K562 (cell line): Measurements from ENCODE around the gene FAM219A.

ENCODE experiments used
- RAD51 ChIP-seq: fragments of 450-650 bp; IDR thresholded peaks from 2 replicates; pipeline ENCODE4 v1.7.1; 2016; ENCODE audit warnings: low read depth, mild to moderate bottlenecking, borderline replicate concordance
- TAF1 ChIP-seq: IDR thresholded peaks from 2 replicates; pipeline ENCODE4 v1.6.1; 2011; ENCODE audit warnings: mild to moderate bottlenecking, low read length, moderate library complexity; ENCODE audit not compliant: insufficient read depth, control insufficient read depth, severe bottlenecking; ENCODE audit errors: extremely low read depth

- TF ChIP-seq RAD51 (no peak), TAF1 (no peak)
These were observed 52.7 kb downstream of the FAM219A start for GRCh38 chr9:34405719-34406118.
